HG03571 (cell line): Measurements from ENCODE around the gene RREB1.
A peak's percentile ranks its signal among the peaks of the same experiment; 100 is the strongest.

Source experiments
- ATAC-seq: cut with Tn5 transposase; IDR thresholded peaks from one replicate; pipeline ENCODE4 v1.9.1; 2021; ENCODE audit not compliant: unreplicated experiment

Gene RREB1

GRCh38 chr6:7218406-7218988, 110.7 kb downstream of the RREB1 start:
- ATAC-seq: no peak

- ATAC-seq: no peak
These were observed 111.5 kb downstream of the RREB1 start for GRCh38 chr6:7219310-7219709.

GRCh38 chr6:7222197-7222596, 114.4 kb downstream of the RREB1 start:
- no peak for ATAC-seq

GRCh38 chr6:7224731-7225130, 117.0 kb downstream of the RREB1 start:
- ATAC-seq: no peak

- ATAC-seq: no peak
These were observed 121.1 kb downstream of the RREB1 start for GRCh38 chr6:7228662-7229375.

GRCh38 chr6:7229376-7230326, 121.9 kb downstream of the RREB1 start:
- no peak for ATAC-seq

GRCh38 chr6:7230327-7230691, 122.5 kb downstream of the RREB1 start:
- ATAC-seq: no peak

- ATAC-seq: no peak
These were observed 123.4 kb downstream of the RREB1 start for GRCh38 chr6:7230956-7231713.

- no peak for ATAC-seq
These were observed 124.6 kb downstream of the RREB1 start for GRCh38 chr6:7232351-7232750.

- no peak for ATAC-seq
These were observed 126.8 kb downstream of the RREB1 start for GRCh38 chr6:7234547-7234946.

GRCh38 chr6:7235712-7236305, 128.0 kb downstream of the RREB1 start:
- ATAC-seq: no peak

GRCh38 chr6:7236306-7237209, 128.8 kb downstream of the RREB1 start:
- peak; percentile 43 for ATAC-seq

GRCh38 chr6:7237653-7238188, 130.0 kb downstream of the RREB1 start:
- no peak for ATAC-seq

GRCh38 chr6:7238526-7238899, 130.8 kb downstream of the RREB1 start:
- no peak for ATAC-seq

GRCh38 chr6:7238900-7239589, 131.3 kb downstream of the RREB1 start:
- peak; percentile 47 for ATAC-seq

- no peak for ATAC-seq
These were observed 131.8 kb downstream of the RREB1 start for GRCh38 chr6:7239590-7239948.

GRCh38 chr6:7240351-7240750, 132.6 kb downstream of the RREB1 start:
- no peak for ATAC-seq

- no peak for ATAC-seq
These were observed 133.4 kb downstream of the RREB1 start for GRCh38 chr6:7241160-7241559.
